BLaER1 (cell line): Measurements from ENCODE around the gene TTC31.

ENCODE experiments used
- H3K27ac ChIP-seq: shearing (Covaris generic); formaldehyde crosslinking; 2 replicates; pipeline ENCODE4 v1.8.1; 2022
- H3K27me3 ChIP-seq: shearing (Covaris generic); formaldehyde crosslinking; 2 replicates; pipeline ENCODE4 v1.8.1; 2022
- H3K36me3 ChIP-seq: shearing (Covaris generic); formaldehyde crosslinking; 2 replicates; pipeline ENCODE4 v1.8.1; 2022
- H3K4me1 ChIP-seq: shearing (Covaris generic); formaldehyde crosslinking; 2 replicates; pipeline ENCODE4 v1.8.1; 2022
- H3K4me2 ChIP-seq: shearing (Covaris generic); formaldehyde crosslinking; 2 replicates; pipeline ENCODE4 v1.8.1; 2022
- H3K4me3 ChIP-seq: shearing (Covaris generic); formaldehyde crosslinking; 2 replicates; pipeline ENCODE4 v1.8.1; 2022
- H3K9ac ChIP-seq: shearing (Covaris generic); formaldehyde crosslinking; 2 replicates; pipeline ENCODE4 v1.8.1; 2022
- H3K9me3 ChIP-seq: shearing (Covaris generic); formaldehyde crosslinking; 2 replicates; pipeline ENCODE4 v1.8.1; 2022
- H4K20me1 ChIP-seq: shearing (Covaris generic); formaldehyde crosslinking; 2 replicates; pipeline ENCODE4 v1.8.1; 2022
- Cebpa-rat ChIP-seq: shearing (Covaris generic); IDR thresholded peaks from 2 replicates; pipeline ENCODE4 v1.8.1; 2022

TTC31 gene

GRCh38 chr2:74526649-74527230 is 43.9 kb downstream of the TTC31 start:
- Histone ChIP-seq H3K27me3 (no peaks in the 10 kb centered on the region; the same call in 1 of the 2 replicates), H3K36me3 (peaks cover 31% of the 10 kb centered on the region), H3K9ac (no peak overlapping the region), H3K4me3 (no peak overlapping the region), H3K27ac (no peak overlapping the region), H4K20me1 (peaks cover 22% of the 10 kb centered on the region), H3K4me1 (peaks cover 31% of the 10 kb centered on the region), H3K4me2 (0 out of 2 replicates have a peak overlapping the region, but pooled peaks have one; percentile 8), H3K9me3 (no peaks in the 10 kb centered on the region)
- no peak for TF ChIP-seq Cebpa-rat

GRCh38 chr2:74527741-74528140 is 44.9 kb downstream of the TTC31 start:
- Histone ChIP-seq H4K20me1 (peaks cover 32% of the 10 kb centered on the region), H3K27me3 (no peaks in the 10 kb centered on the region), H3K9ac (peak overlapping the region; percentile 94; the same call in 1 of the 2 replicates), H3K4me3 (peak overlapping the region; percentile 97), H3K4me1 (peaks cover 41% of the 10 kb centered on the region), H3K27ac (no peak overlapping the region), H3K9me3 (no peaks in the 10 kb centered on the region), H3K36me3 (peaks cover 36% of the 10 kb centered on the region), H3K4me2 (peak overlapping the region; percentile 98)
- no peak for TF ChIP-seq Cebpa-rat

GRCh38 chr2:74528600-74529356 is 45.9 kb downstream of the TTC31 start:
- H3K9me3 ChIP-seq = no peaks in the 10 kb centered on the region
- H3K36me3 ChIP-seq = peaks cover 46% of the 10 kb centered on the region
- H4K20me1 ChIP-seq = peaks cover 32% of the 10 kb centered on the region
- H3K27me3 ChIP-seq = no peaks in the 10 kb centered on the region
- peaks cover 42% of the 10 kb centered on the region for H3K4me1 ChIP-seq
- no peak for TF ChIP-seq Cebpa-rat
- peak overlapping the region; percentile 98 for H3K4me2 ChIP-seq
- peak overlapping the region; percentile 96 for H3K27ac ChIP-seq
- peak overlapping the region; percentile 97 for H3K4me3 ChIP-seq
- H3K9ac ChIP-seq = peak overlapping the region; percentile 94

GRCh38 chr2:74529357-74530238 is 46.7 kb downstream of the TTC31 start, which contains the start of the genes AUP1 and HTRA2:
Gene AUP1, minus strand, starts transcription at chr2:74529706. Its CDS starts 77 bp downstream, at chr2:74529629.
Gene HTRA2, plus strand, starts transcription at chr2:74529933. Its CDS starts 74 bp downstream, at chr2:74530007.
- Histone ChIP-seq H3K4me3 (peak within 1 kb of the TSS; percentile 97), H3K27ac (peak within 1 kb of the TSS; percentile 96), H3K27me3 (no peaks in the 10 kb centered on the region), H3K9me3 (no peaks in the 10 kb centered on the region), H3K9ac (peak within 1 kb of the TSS; percentile 94), H3K36me3 (peaks cover 54% of the 10 kb centered on the region), H3K4me2 (peak within 1 kb of the TSS; percentile 98), H4K20me1 (peaks cover 32% of the 10 kb centered on the region), H3K4me1 (peaks cover 42% of the 10 kb centered on the region)
- no peak for TF ChIP-seq Cebpa-rat

- no peak for TF ChIP-seq Cebpa-rat
- peak overlapping the region; percentile 98 for H3K4me2 ChIP-seq
Measured at GRCh38 chr2:74530239-74531187, 47.6 kb downstream of the TTC31 start.

GRCh38 chr2:74531666-74532065 is 48.8 kb downstream of the TTC31 start:
- peaks cover 32% of the 10 kb centered on the region for H4K20me1 ChIP-seq
- TF ChIP-seq Cebpa-rat = no peak
- peak overlapping the region; percentile 98 for H3K4me2 ChIP-seq
- H3K4me3 ChIP-seq = peak overlapping the region; percentile 97
- H3K9me3 ChIP-seq = no peaks in the 10 kb centered on the region
- peaks cover 44% of the 10 kb centered on the region for H3K36me3 ChIP-seq
- peak overlapping the region; percentile 1; the same call in 1 of the 2 replicates for H3K27ac ChIP-seq
- H3K9ac ChIP-seq = peak overlapping the region; percentile 94; the same call in 1 of the 2 replicates
- no peaks in the 10 kb centered on the region for H3K27me3 ChIP-seq
- peaks cover 42% of the 10 kb centered on the region for H3K4me1 ChIP-seq

More at GRCh38 chr2:74530239-74531187, 47.6 kb downstream of the TTC31 start:
- peak overlapping the region; percentile 96 for H3K27ac ChIP-seq
- H4K20me1 ChIP-seq = peaks cover 32% of the 10 kb centered on the region
- peaks cover 55% of the 10 kb centered on the region for H3K36me3 ChIP-seq
- H3K4me1 ChIP-seq = peaks cover 42% of the 10 kb centered on the region
- no peaks in the 10 kb centered on the region for H3K9me3 ChIP-seq
- H3K4me3 ChIP-seq = peak overlapping the region; percentile 97
- peak overlapping the region; percentile 94 for H3K9ac ChIP-seq
- no peaks in the 10 kb centered on the region for H3K27me3 ChIP-seq

- Histone ChIP-seq H3K9ac (no peak overlapping the region; the same call in 1 of the 2 replicates), H3K9me3 (no peaks in the 10 kb centered on the region), H3K27ac (no peak overlapping the region), H4K20me1 (peaks cover 32% of the 10 kb centered on the region), H3K27me3 (no peaks in the 10 kb centered on the region), H3K4me3 (no peak overlapping the region), H3K36me3 (peaks cover 38% of the 10 kb centered on the region), H3K4me1 (peaks cover 39% of the 10 kb centered on the region), H3K4me2 (peak overlapping the region; percentile 98)
- TF ChIP-seq Cebpa-rat = no peak
Measured at GRCh38 chr2:74532222-74532621, 49.3 kb downstream of the TTC31 start.

- Histone ChIP-seq H3K27me3 (no peaks in the 10 kb centered on the region), H3K27ac (no peak overlapping the region), H3K9ac (no peak overlapping the region), H3K4me3 (no peak overlapping the region), H3K9me3 (no peaks in the 10 kb centered on the region), H3K4me2 (no peak overlapping the region), H3K36me3 (peaks cover 26% of the 10 kb centered on the region), H4K20me1 (peaks cover 26% of the 10 kb centered on the region), H3K4me1 (peaks cover 27% of the 10 kb centered on the region)
- no peak for TF ChIP-seq Cebpa-rat
Measured at GRCh38 chr2:74533464-74533863, 50.6 kb downstream of the TTC31 start.
